DMS 273 (cell line): Measurements from ENCODE around the gene NUTM1.
"Not testable (repeated sequence)": the region's sequence is repeated elsewhere in the genome, so short reads cannot be mapped to it uniquely, and the experiment has no call there.

Source experiments
- DNase-seq: peaks from one replicate; lab custom pipeline; 2025; ENCODE audit not compliant: unreplicated experiment; lab: John Stamatoyannopoulos, UW

The NUTM1 gene

DNA sequence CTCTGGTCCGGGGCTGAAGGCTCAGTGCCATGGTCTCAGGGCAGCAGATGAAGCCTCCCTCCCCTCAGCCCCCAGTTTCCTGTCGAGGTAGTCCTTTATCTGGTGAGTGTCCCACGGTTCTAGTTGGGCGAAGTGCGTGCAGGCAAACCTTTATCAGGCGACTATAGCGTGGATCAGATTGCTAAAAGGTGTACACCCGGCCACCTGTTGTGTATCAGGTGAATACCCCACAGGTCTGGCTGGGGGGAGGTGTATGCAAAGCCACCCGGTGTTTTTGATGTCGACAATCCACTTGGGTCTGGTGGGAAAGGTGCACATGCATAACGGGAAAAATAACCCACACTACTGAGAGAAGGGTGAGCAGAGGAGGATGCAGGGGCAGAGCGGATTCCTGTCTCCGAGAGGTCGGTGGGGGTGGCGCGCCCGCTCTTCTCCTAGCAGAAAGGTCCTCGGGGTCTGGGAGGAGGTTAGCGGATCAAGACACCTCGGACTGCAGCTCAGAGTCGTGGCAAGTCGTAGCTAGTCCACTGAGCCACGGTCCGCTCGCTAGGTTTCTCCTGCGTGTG, 6.0 kb upstream of the NUTM1 start:
- DNase-seq: peak; percentile 42

DNA sequence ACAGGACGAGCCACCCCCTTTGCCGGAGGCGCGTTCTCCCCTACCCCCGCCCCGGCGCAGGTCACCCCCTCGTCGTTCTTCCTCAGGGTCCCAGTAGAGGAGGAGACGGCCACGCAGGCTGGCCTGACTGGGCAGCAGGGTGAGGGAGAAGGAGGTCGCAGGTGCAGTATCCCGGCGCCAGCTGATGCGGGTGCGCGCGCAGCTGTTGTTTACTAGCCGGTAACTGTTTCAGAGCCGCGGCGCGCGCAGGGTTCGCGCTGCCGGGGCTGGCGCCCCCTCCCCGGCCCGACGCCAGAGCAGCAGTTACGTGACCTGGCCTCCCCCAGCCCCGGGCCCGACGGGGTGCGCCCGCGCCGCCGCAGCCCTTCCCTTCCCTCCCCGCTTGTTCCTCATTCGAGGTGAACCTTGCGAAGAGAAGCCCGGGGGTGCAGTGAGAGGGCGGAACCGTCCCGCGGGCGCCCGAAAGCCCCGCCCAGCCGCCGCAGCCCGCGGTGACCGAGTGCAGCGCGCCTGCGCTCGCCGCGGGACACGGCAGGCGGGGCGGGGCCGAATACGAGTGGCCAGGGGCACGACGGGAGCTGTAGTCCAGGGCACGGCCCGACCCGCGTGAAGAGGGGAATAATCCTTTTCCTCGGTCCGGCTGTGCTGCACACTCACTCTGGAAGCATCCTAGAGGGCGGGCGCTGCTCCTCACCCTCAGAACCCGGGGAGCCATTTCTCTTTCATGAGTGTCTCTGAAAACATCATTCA, 5.4 kb upstream of the NUTM1 start, which contains the start of gene SLC12A6:
Gene SLC12A6, minus strand, starts transcription at position 225 of the 750 bp plus-strand sequence. CDS start 1,101 bp downstream, outside the sequence.
- peak; percentile 94 for DNase-seq

DNA sequence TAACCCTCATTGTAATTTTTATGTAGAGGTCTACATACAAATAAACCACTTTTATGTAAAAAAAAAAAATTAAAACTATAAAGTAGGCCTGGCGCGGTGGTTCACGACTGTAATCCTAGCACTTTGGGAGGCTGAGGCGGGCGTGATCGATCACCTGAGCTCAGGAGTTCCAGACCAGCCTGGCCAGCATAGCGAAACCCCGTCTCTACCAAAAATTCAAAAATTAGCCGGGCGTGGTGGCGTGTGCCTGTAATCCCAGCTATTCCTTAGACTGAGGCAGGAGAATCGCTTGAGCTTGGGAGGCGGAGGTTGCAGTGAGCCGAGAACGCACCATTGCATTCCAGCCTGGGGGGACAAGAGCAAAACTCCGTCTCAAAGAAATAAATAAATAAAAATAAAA, 4.8 kb upstream of the NUTM1 start:
- DNase-seq: no peak

DNA sequence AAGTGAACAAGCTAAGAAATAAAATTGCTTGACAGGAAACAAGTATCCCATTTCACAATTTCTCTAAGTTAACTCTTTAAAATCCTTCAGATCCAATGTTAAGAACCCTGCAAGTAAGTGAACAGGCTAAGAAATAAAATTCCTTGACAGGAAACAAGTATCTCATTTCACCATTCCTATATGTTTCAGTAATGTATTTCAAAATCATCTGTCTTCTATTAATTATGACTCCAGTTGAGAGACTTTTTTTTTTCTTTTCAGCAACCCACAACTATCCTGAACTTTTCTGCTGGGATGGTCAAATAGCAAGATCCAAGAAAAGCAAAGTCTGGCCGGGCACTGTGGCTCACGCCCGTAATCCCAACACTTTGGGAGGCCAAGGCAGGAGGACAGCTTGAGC, 3.2 kb upstream of the NUTM1 start:
- DNase-seq: no peak

DNA sequence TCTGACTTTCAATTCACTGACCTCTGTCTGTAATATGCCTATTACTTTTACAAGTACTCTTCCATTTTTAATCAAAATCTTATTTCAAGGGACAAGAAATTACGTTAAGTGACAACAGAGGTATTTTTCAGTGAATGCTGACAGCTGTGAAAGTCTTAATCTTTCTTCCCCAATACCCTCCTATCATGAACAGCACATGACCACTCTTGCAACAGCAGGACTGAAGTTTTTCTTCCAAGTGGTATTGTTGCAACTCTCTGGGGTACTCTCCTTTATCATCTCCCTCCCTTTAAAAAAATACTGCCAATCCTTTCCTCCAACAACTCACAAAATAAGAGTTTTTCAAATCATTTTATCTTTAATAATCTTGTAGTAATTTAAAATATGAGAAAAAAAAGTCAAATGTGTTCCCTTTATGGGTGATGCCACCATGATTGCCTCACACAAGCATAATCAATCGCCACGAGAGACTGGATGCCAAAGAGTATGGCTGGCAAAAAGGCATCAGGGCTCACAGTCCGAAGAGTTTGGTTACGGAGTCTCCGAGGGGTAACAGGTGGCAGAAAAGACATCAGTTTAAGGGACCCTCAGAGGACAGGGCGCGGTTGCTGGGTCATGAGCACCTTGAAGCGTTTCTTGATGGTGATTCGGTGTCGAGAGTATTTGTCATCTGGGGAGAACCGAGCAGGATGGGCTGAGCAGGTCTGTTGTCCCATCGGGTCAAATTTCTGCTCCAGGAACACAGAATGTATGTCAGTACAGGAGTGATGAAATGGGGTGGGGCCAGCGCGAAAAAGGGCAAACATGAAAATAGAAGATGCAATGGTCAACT, 1.5 kb upstream of the NUTM1 start:
- DNase-seq: no peak

DNA sequence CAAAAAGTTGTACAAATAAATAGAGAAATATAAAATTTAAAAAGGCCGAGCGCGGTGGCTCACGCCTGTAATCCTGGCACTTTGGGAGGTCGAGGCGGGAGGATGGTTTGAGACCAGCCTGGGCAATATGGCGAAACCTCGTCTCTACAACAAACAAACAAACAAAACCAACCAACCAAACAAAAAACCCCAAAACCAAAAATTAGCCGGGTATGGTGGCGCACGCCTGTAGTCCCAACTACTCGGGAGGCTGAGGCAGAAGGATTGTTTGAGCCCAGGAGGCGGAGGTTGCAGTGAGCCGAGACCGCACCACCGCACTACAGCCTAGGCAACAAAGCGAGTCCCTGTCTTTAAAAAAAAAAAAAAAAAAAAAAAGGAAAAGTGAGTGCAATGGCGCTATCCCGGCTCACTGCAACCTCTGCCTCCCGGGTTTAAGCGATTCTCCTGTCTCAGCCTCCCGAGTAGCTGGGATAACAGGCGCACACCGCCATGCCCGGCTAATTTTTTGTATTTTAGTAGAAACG, 840 bp upstream of the NUTM1 start:
- DNase-seq: not testable (repeated sequence)

DNA sequence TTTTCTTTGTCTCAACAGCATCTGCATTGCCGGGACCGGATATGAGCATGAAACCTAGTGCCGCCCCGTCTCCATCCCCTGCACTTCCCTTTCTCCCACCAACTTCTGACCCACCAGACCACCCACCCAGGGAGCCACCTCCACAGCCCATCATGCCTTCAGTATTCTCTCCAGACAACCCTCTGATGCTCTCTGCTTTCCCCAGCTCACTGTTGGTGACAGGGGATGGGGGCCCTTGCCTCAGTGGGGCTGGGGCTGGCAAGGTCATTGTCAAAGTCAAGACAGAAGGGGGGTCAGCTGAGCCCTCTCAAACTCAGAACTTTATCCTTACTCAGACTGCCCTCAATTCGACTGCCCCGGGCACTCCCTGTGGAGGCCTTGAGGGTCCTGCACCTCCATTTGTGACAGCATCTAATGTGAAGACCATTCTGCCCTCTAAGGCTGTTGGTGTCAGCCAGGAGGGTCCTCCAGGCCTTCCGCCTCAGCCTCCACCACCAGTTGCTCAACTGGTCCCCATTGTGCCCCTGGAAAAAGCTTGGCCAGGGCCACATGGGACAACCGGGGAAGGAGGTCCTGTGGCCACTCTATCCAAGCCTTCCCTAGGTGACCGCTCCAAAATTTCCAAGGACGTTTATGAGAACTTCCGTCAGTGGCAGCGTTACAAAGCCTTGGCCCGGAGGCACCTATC, 5.0 kb downstream of the NUTM1 start:
- DNase-seq: no peak

DNA sequence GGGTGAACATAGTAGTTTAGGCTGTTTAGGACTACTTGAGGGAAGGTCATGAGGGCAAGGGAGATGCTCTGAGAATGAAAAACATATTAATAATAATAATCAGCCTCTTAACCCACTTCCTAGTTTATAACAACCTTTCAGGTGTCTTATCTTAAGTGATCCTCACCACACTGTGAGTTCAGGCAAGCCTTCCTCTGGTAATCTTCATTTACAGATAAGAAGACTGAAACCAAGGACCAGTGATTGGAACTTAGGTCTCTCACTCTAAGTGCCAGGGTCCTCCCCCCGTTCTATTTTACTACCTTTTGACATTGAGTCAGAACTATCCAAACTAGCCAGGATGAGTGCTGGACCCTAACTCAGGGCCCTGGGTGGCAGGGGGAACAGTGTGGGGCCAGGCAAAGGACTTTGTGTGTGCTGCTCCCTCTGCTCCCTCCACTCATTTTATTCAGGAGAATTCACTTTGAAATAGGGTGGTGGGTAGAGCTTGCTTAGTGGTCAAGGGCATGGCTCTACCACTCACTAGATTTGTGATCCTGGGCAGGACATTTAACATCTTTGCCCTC, 5.7 kb downstream of the NUTM1 start:
- DNase-seq: no peak

DNA sequence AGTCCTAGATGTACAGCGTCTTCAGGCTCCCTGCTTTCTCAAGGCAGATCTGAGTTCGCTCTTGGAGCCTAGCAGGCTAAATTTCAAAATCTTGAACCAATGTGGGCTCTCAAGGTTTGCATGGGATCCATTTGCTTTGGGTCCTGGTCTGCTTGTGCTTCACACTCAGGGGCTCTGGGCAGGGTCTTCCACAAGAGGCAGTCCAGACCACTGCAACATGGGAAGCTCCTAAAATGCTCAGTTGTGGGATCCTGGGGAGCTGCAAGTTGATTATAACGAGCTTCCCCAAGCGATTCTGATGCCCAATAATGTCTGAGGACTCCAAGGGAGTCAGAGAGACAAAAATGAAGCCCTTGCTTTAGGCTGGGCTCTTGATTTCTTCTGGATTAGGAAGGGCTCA, 6.7 kb downstream of the NUTM1 start:
- DNase-seq: no peak

DNA sequence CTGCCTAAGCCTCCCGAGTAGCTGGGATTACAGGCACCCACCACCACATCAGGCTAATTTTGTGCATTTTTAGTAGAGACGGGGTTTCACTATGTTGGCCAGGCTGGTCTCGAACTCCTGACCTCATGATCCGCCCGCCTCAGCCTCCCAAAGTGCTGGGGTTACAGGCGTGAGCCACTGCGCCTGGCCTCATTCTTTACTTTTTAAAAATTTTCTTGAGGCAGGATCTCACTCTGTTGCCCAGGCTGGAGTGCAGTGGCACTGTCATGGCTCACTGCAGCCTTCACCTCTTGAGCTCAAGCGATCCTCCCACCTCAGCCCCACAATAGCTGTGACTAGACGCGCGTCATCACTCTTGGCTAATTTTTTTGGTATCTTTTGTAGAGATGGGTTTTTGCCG, 9.9 kb downstream of the NUTM1 start:
- not testable (repeated sequence) for DNase-seq

DNA sequence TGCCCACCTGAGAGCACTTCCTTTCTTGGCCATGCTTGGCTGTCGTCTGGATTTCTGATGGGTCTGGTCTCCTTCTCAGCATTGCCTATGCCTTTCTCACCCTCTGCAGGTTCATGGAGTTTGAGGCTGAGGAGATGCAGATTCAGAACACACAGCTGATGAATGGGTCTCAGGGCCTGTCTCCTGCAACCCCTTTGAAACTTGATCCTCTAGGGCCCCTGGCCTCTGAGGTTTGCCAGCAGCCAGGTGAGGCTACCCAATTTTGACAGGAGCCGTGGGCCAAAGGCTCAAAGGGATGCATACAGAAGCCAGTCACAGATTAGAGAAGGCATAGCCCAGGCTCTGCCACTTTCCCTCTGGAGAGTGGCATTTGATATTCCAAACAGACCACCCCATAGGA, 10.5 kb downstream of the NUTM1 start:
- no peak for DNase-seq

DNA sequence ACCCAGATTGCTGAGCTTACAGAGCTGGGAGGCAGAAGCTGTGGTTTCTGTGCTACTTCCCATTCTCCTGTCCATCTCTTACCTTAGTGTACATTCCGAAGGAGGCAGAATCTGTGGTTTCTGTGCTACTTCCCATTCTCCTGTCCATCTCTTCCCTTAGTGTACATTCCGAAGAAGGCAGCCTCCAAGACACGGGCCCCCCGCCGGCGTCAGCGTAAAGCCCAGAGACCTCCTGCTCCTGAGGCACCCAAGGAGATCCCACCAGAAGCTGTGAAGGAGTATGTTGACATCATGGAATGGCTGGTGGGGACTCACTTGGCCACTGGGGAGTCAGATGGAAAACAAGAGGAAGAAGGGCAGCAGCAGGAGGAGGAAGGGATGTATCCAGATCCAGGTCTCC, 11.2 kb downstream of the NUTM1 start:
- DNase-seq: no peak

DNA sequence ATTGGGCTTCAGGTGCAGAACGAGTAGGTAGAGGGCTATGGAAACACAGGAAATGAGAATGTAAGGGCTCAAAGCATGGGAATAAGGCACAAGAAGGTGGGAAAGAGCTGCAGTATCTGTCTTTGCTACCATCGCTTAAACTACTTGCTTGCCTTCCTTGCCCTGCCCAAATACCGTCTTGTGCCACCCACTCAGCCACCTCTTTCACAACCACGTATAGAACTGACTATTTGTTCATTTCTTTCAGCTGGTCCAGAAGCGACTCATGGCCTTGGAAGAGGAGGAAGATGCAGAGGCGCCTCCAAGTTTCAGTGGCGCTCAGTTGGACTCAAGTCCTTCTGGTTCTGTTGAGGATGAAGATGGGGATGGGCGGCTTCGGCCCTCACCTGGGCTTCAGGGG, 12.1 kb downstream of the NUTM1 start:
- no peak for DNase-seq

DNA sequence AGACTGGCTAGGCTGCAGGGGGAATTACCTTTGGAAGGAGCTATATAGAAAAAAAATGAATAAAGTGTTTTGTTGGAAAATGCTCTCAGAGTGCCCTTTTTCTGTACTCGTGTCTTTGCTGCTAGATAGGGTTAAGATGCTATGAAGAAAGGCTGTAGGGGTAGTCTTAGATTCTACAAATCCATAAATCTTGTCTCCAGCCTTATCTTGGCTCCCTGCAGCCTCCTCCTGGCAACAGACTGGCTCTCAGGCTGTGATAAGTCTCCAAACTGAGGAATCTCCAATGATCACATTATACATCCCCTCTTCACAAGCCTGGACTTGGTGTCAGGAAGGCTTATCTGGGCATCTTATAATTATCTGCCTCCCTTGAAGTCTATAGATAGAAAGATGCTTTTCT, 14.5 kb downstream of the NUTM1 start:
- no peak for DNase-seq

DNA sequence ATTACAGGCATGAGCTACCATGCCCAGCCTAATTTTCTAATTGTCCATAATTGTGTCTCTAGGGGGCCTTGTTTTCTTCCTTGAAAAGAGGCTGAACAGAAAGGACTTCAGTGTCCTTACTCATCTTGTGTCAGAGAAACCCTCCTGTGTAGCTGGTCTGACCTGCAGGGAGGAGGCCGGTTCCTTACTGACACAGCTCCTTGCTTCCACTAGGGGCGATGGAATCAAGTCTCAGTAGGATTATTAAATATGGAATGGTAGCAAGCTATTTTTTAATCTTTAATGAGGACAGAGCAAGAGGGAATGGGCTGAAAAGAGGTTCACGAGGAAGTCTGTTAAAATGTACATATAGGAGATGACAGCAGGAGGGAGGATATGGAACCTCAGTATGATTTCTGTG, 15.3 kb downstream of the NUTM1 start:
- peak; percentile 3 for DNase-seq

DNA sequence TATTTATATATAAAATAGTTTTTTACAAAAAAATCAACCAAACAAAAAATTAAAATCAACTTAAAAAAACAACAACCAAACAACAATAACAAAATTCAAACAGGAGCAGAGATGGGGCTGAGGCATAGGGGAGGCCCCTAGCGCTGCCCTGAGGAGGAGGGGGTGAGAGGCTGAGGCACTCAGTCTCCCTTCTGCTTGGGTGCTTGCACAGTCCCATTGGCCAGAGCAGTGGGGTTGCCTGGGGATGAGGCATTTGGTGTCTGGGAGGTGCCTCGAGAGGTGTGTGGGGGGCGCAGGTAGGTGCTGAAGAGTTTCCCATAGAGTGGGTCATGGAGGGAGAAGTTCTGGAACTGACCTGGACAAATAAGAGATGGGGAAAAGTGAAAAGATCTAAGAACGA, 15.8 kb downstream of the NUTM1 start:
- DNase-seq: no peak

DNA sequence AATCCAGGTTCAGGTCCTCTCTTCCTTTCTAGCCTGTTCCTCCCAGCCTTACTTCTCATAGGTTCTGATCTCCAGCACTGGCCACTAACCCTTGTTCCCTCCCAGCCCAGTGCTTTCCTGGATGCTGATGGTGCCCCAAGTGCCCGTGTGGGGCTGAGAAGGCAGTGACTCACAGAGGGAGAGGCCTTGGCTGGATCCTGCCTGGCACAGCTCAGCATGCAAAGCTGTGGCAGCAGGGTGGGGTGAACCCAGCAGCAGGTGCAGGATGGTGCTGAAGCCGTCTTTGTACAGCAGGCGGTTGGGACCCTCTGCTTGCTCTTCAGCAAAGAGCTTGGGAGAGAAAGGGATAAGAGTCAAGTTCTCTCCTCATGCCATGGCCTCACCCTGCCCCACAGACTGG, 16.3 kb downstream of the NUTM1 start:
- no peak for DNase-seq

DNA sequence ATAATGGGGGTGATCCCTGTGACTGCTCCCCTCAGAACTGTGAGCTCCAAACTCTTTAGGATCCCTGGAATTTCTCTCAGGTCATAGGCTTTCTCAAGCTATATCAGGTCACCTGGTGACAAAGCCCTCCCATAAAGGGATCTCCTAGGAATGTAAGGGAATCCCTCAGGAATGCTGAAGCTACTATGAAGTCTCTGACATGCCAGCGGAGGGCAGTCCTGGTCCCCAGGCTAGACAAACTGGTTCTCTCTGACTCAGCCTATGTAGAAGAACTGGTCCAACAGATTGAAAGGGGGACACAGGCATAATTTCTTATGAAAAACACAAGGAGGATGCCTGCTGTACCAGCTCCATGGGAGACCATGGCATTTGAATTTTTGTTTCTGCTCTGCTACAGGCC, 17.2 kb downstream of the NUTM1 start:
- peak; percentile 1 for DNase-seq

DNA sequence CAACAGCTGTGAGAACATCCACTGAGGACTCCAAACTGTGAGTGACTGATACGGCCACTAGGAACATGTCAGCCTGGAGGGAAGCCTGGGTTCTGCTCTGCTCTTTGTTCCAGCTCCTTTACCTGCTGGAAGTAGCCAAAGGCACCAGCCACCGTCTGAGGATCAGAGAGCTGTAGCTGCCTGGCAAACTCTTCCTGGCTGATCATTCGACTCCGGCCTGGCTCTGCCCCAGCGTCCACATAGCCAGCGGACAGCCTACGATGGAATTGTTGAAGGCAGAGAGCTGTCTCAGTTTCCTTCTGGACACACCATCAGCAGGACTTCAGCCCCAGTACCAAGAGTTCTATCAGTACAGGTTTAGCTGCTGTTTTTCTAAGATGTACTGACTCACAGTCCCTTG, 18.2 kb downstream of the NUTM1 start:
- no peak for DNase-seq

DNA sequence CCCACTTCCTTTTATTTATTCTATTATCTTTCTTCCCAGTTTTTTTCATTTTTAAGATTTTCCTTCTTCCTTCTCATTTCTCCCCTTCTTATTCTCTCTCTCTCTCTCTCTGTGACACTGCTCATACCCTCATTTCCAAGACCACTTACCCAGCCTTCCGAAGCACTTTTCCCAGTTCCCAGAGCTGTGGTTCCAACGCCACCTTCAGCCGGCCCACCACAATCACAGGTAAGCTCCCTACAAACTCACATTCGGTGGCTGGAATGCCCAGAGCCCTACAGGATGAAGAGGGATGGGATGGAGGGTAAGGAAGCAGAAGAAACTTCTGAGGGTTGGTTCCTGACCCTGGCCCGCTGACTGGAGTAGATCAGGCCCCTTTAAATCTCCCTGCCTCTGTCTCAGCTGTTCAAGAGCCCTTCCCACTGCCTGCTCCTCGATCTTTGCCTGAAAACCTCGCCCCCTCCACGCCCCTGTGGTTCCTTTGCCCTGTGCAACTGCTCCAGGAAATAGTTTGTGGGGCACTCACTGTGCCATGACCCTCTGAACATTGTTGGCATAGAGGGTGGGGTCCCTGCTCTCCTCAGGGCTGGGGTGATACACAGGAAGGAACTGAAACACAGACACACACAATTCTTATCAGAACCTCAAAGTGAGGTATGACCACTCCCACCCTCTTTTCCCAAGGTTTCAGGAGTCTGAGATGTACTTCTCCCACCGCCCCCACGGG, 19.1 kb downstream of the NUTM1 start:
- DNase-seq: no peak
